Esophagus muscularis mucosa (tissue), 3 donors: ENCODE data around the gene MYO6.

Experiments used
- CTCF ChIP-seq, 3 experiments: fragments of 200-600 bp in 2 of 3; fragments of 450-650 bp in 1 of 3; sonication (generic) in 2 of 3; IDR thresholded peaks; one replicate each; pipeline ENCODE4 v1.5.1; 2017 to 2019; ENCODE audit warnings: antibody characterized with exemption in 3 of 3, mild to moderate bottlenecking in 2 of 3, moderate library complexity in 1 of 3
- POLR2A ChIP-seq: fragments of 450-650 bp; IDR thresholded peaks from one replicate; pipeline ENCODE4 v1.6.1; 2017; ENCODE audit warnings: antibody characterized with exemption, moderate library complexity, mild to moderate bottlenecking, low read depth
- POLR2AphosphoS5 ChIP-seq, 2 donors: sonication (generic); formaldehyde crosslinking; IDR thresholded peaks; one replicate each; pipeline ENCODE4 v1.6.1; 2017; ENCODE audit warnings: antibody characterized with exemption in 2 of 2

DNA sequence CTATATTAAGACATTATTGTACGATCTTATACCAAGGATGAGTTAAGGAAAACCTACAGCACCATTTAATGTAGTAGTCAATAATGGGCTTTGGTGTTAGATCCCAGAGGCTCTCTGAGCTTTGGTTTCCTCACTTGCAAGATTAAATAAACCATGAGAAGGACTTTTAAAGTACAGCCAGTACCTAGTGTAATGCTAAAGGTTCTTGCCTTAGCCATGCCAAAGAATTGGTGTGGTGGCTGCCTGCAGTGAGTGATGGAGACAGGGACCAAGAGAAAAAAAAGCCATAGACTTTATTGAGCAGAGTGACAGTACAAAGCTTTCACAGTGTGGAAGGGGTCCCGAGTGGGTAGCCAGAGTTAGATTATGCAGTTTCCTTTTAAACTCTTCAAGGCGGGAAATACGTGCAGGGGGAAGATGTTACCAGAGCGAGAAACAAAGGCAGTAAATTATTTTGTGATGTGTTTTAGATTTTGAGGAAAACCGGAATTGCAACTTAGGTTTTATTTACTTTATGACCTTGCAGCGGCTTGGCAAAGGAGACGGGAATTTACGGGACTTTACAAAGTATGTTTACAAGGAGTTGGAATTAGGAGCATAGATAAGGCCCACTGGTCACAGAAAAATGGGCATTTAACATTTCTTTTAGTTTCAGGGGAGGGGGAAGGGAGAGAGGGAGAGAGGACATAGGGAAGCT lies 100.4 kb downstream of the MYO6 start:
- TF ChIP-seq CTCF (IDR thresholded peaks at IDR 0.05) (no peak), POLR2AphosphoS5 (IDR thresholded peaks at IDR 0.05) (no peak), POLR2A (no peak)
